DMS153 treated with DMSO at 0.1 percent for 48 hours (cell line): ENCODE results near the gene ZNF491.
"Not testable (repeated sequence)": the region's sequence is repeated elsewhere in the genome, so short reads cannot be mapped to it uniquely, and the experiment has no call there.

Experiments
- DNase-seq: peaks from one replicate; lab custom pipeline; 2025; ENCODE audit not compliant: unreplicated experiment; lab: John Stamatoyannopoulos, UW

The ZNF491 gene

DNA sequence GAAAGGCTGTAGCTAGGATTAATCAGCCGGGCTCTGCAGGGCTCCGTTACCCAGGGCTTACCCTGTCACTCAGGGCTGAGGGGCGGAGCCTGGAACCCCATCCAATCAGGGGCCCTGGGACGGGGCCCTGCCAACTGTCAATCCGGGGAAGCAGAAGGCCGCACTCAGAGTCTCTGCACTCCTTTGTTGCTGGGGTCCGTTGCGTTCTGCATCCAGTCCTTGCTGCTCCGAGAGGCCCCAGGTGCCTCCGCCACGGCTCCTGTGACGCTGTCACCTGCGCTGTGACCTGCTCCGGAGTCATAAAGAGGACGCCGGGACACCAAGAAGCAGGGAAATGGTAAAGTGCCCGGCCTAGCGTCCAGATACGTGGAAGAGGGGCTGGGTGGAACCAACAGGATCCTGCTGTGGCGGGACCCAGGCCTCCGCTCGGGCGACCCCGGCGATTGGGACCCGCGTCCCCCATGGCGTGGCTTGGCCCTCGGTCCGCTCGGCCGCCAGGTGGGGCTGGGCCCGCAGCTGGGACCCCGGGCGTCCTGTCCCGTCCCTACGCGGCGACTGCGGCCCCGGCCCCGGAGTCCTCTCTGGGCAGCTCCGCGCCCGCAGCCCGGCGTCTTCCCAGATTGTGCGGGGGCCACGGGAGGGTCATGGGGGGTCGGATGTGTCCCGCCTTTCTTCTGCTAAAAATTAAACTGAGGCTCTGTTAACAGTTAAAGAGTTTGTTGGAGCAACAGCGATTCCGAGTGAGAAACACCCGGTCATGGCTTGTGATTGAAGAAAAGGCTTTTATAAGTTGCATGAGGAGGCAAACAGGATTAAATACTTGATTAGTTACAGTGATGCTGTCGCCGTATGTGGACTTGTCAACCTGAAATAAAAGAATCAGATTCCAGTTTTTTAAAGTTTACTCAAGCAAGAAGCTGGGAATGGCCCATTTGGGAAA, at the start of gene ZNF491:
Gene ZNF491, plus strand, starts transcription at position 133 of the 940 bp plus-strand sequence. CDS start 7,431 bp downstream, outside the sequence.
- peak; percentile 65 for DNase-seq

DNA sequence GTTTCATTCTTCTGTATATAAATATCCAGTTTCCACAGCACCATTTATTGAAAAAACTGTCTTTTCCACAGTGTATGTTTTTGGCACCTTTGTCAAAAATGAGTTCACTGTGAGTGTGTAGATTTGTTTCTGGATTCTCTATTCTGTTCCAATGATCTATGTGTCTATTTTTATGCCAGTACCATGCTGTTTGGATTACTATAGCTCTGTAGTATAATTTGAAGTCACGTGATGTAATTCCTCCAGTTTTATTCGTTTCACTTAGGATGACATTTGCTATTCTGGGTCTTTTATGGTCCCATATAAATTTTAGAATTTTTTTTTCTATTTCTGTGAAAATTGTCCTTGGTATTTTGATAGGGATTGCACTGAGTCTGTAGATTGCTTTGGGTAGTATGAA, 48.6 kb upstream of the ZNF491 start:
- no peak for DNase-seq

DNA sequence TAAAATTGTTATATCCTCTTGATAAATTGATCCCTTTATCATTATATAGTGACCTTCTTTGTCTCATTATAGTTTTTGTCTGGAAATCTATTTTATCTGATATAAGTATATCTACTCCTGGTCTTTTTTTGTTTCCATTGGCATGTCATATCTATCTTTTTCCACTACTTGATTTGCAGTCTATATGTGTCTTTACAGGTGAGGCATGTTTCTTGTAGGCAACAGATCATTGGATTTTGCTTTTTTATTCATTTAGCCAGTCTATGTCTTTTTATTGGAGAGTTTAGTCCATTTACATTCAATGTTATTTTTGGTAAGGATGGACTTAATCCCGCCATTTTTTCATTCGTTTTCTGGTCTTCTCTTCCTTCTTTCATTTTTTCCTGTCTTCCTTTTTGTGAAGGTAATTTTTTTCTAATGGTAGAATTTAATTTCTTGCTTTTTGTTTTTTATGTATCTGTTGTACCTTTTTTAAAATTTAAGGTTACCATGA, 46.0 kb upstream of the ZNF491 start:
- no peak for DNase-seq

DNA sequence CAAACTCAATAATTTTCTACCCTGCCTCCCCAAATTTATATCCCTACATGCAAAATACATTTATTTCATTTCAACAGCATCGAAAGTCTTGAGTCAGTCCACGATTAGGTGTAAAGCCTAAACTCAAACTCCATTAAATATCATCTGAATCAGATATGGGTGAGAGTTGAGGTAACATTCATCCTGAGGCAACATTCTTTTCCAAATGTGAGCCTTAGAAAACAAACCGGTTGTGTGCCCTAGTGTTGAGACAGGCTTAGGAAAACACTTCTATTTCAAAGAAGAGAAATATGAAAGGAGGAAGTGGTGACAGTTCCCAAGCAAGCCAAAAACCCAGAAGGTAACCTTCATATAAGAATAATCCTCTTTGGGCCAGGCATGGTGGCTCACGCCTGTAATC, 43.7 kb upstream of the ZNF491 start:
- DNase-seq, result no peak

DNA sequence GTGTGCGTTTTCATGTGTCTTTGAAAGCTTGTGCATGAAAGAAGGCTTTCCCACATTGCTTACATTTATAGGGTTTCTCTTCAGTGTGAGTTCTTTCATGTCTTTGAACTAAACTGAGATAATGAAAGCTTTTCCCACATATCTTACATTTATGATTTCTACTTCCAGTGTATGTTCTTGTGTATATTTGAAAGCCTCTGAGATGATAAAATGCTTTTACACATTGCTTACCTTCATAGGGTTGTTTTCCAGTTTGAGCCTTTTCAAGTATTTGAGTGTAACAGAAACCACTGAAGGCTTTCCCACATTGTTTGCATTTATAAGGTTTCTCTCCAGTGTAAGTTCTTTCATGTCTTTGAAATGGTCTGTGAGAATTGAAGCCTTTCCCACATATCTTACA, 41.4 kb upstream of the ZNF491 start:
- DNase-seq, result no peak

- no peak for DNase-seq
Observed at GRCh38 chr19:11759805-11760204, 38.5 kb upstream of the ZNF491 start.

DNA sequence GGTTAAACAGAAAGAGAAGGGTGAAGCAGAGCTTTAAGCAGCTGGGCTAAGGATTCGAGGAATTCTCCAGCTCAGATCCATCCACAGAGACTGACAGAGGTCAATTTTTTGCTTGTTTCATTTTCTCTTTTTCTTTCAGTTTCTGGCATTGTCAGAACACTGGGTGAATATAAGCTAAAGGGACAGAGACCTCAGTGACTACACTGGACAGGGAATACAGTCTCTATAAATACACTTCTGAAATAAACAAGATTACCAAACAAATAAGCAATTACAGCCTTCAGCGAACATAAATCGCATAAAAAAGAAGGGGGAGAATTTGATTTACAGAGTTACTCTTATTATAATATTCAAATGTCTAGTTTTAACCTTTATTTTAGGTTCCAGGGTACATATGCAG, 35.2 kb upstream of the ZNF491 start:
- DNase-seq, result no peak

- DNase-seq, result no peak
Observed at GRCh38 chr19:11763611-11764010, 34.7 kb upstream of the ZNF491 start.

GRCh38 chr19:11766597-11767591, 31.4 kb upstream of the ZNF491 start, which contains the start of gene ZNF441:
TSS of gene ZNF441 (plus strand) at chr19:11767000. CDS start at chr19:11767194, 194 bp downstream.
- peak; percentile 81 for DNase-seq

DNA sequence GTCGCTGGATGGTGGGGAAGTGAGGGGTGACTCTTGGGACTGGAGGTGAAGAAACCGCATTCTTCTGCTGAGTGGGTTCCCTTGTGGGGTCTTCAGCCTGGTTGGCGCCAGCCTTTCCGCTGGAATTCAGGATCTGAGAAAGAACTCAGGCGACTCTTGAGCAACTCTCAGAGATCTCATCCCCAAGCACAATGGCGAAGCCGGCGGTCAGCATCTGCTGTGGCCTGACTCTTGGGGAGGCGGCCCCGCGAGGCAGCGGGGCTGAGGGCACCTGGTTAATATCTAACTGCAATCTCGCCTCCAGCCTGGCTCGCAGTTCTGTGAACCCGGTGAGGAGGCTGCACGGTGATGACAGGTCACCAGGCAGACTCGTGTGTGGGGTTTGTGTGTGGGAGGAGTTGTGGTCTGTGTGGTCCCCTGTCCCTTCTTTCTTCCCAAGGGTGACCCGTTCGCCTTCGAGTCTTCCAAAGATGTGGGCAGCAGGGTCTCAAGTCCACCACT, 30.6 kb upstream of the ZNF491 start:
- DNase-seq, result no peak

DNA sequence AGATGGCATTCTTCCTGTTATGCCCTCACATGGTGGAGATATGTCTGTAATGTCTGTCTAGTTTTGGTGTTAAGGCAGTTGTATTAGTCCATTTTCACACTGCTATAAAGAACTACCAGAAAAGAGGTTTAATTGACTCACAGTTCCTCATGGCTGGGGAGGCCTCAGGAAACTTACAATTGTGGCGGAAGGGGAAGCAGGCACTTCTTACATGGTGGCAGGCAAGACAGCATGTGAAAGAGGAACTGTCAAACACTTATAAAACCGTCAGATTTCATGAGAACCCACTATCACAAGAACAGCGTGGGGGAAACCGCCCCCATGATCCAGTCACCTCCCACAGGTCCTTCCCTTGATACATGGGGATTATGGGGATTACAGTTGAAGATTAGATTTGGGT, 28.3 kb upstream of the ZNF491 start:
- DNase-seq, result no peak

DNA sequence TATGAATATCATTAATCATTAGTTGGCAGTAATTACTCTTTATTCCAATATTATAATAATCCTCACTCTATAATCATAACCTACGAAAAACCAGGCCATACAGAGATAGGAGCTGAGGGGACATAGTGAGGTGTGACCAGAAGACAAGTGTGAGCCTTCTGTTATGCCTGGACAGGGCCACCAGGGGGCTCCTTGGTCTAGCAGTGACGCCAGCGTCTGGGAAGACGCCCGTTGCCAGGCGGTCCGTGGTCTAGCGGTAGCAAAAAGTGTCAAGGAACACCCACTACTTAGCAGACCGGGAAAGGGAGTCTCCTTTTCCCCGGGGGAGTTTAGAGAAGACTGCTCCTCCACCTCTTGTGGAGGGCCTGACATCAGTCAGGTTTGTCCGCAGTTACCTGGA, 26.8 kb upstream of the ZNF491 start:
- not testable (repeated sequence) for DNase-seq

- DNase-seq, result not testable (repeated sequence)
Observed at GRCh38 chr19:11776669-11777068, 21.7 kb upstream of the ZNF491 start.

GRCh38 chr19:11780431-11781020, 17.8 kb upstream of the ZNF491 start:
- DNase-seq, result no peak

DNA sequence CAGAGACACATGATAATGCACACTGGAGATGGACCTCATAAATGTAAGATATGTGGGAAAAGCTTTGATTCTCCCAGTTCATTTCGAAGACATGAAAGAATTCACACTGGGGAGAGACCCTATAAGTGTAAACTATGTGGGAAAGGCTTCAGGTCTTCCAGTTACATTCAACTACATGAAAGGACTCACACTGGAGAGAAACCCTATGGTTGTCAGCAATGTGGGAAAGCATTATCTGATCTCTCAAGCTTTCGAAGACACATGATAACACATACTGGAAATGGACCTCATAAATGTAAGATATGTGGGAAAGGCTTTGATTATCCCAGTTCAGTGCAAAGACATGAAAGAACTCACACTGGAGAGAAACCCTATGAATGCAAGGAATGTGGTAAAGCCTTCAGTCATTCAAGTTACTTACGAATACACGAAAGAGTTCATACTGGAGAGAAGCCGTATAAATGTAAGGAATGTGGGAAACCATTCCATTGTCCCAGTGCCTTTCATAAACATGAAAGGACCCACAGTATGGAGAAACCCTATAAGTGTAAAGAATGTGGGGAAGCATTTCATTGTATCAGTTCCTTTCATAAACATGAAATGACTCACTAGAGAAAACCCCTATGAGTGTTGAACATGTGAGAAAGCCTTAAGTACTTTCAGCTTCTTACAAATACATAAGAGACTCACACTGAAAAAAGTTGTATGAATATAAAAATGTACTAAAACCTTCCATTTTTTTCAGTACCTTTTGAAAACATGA, 16.8 kb upstream of the ZNF491 start:
- DNase-seq, result no peak

DNA sequence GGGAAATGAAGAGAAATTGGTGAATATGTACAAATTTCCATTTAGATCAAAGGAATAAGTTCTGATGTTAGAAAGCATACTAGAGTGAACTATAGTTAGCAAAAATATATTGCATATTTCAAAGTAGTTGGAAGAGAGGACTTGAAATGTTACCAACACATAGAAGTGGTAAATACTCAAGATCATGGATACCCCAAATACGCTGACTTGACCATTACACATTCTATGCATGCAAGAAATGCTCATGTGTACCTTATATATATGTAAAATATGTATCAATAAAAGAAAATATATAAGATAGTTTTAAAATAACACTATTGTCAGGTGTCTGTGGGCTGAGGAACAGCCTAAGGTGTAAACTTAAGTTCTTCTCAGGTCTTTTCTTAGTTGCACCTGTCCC, 14.6 kb upstream of the ZNF491 start:
- no peak for DNase-seq

DNA sequence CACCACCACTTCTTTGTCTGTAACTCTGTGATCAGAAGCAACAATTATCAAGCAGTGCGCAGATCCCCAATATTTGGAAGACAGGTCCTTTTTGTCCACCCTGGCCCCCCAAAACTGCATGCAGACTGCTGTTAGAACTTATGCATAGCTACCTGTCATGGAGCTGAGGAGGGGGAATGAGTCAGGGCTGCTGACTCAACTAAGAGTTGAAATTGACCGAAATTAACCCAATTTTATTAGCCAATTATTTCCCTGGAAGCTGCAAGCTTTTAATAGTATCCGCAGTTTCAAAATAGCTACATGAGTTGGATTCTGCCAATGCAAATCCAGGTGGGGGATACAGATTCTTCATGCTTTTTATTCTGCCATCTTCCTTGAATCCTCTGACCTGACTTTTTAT, 14.0 kb upstream of the ZNF491 start:
- DNase-seq, result no peak

DNA sequence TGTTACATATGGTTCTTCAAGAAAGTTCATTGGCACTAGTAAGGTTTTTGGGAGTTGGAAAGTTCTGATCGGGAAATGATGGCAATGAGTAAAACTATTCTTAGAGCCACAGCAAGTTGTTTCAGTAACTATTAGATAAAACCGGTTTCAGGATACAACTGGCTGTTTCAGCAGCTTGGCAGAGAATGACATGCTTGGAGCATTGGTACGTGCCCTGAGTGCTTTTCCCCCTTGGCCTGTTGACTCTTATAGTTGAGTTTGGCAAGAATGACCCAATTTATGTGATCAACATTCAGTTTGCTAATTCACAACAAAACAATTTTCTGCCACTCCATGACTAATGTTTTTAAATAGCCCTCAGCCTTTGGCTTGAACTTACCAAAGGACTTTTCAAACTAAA, 10.8 kb upstream of the ZNF491 start:
- DNase-seq, result no peak

DNA sequence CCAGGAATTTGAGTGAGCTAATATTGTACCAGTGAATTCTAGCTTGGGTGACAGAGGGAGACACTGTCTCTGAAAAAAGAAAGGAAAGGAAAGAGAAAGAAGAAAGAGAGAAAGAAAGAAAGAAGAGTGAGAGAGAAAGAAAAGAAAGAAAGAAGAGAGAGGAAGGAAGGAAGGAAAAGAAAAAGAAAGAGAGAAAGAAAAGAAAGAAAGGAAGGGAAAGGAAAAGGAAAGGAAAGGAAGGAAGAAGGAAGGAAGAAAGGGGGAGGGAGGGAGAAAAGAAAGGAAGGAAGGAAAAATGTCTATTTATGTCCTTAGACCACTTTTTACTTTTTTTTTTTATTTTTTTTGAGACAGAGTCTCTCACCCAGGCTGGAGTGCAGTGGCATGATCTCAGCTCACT, 5.4 kb upstream of the ZNF491 start:
- DNase-seq, result no peak

- DNase-seq, result peak; percentile 88
Observed at GRCh38 chr19:11797491-11797890, 832 bp upstream of the ZNF491 start.
